Measurements from ENCODE around the gene IFNAR2. TPM values are rescaled to one million over a fixed set of nuclear protein-coding genes. Genes with fewer than 3 reads are reported as not detected.
"Not testable (repeated sequence)": the region's sequence is repeated elsewhere in the genome, so short reads cannot be mapped to it uniquely, and the experiment has no call there.

IFNAR2 gene
- total RNA-seq, 1 donor from 2014 or later, result 21.3 TPM

DNA sequence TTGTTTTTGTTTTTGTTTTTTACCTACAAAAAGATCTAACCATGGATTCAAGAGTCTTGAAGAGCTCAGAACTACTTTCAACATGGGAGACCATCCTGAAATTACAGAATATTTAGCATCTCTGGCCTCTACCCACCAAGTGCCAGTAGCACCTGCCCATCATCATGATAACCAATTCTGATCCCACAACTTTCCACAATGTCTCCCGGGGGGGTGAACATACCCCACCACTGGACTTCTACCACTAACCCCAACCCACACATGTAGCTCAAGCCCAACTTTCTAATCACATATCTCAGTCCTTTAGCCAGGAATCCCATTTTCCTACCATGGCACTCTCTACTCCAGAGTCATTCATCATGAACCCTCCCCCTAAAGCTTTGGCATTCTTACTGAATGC lies 15.7 kb upstream of the IFNAR2 start:
- no peak for DNase-seq (ENCODE audit: low spot score)
- TF ChIP-seq, protein P1, sequence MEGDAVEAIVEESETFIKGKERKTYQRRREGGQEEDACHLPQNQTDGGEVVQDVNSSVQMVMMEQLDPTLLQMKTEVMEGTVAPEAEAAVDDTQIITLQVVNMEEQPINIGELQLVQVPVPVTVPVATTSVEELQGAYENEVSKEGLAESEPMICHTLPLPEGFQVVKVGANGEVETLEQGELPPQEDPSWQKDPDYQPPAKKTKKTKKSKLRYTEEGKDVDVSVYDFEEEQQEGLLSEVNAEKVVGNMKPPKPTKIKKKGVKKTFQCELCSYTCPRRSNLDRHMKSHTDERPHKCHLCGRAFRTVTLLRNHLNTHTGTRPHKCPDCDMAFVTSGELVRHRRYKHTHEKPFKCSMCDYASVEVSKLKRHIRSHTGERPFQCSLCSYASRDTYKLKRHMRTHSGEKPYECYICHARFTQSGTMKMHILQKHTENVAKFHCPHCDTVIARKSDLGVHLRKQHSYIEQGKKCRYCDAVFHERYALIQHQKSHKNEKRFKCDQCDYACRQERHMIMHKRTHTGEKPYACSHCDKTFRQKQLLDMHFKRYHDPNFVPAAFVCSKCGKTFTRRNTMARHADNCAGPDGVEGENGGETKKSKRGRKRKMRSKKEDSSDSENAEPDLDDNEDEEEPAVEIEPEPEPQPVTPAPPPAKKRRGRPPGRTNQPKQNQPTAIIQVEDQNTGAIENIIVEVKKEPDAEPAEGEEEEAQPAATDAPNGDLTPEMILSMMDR (IDR thresholded peaks at IDR 0.05; ENCODE audit: unreplicated experiment), result no peak
- peaks cover 28% of the 10 kb centered on the region for H3K4me1 Mint-ChIP-seq (ENCODE audit: unreplicated experiment)
- no peak overlapping the region for H3K27ac Mint-ChIP-seq (ENCODE audit: unreplicated experiment)
- peaks cover 4% of the 10 kb centered on the region for H3K27me3 Mint-ChIP-seq (ENCODE audit: unreplicated experiment)
- H3K36me3 Mint-ChIP-seq (ENCODE audit: low read depth, unreplicated experiment), result peaks cover 5% of the 10 kb centered on the region
- no peaks in the 10 kb centered on the region for H3K9me3 Mint-ChIP-seq (ENCODE audit: unreplicated experiment)
- H3K4me3 Mint-ChIP-seq (ENCODE audit: unreplicated experiment), result no peak overlapping the region

DNA sequence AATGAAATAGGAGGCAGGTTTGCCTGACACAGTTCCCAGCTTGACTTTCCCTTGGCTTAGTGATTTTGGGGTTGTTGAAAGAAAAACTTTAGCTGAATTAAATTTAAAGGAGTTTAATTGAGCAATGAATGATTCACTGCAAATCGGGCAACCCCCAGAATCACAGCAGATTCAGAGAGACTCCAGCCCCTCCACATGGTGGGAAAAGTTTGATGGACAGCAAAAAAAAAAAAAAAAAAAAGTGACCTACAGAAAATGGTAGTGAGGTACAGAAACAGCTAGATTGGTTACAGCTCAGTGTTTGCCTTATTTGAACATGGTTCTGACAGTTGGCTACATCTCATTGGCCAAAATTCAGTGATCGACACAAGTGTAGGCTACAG lies 12.6 kb upstream of the IFNAR2 start:
- DNase-seq (ENCODE audit: low spot score), result no peak
- Mint-ChIP-seq H3K27me3 (ENCODE audit: unreplicated experiment) (peaks cover 4% of the 10 kb centered on the region), H3K36me3 (ENCODE audit: low read depth, unreplicated experiment) (peaks cover 5% of the 10 kb centered on the region), H3K27ac (ENCODE audit: unreplicated experiment) (no peak overlapping the region), H3K4me1 (ENCODE audit: unreplicated experiment) (peaks cover 26% of the 10 kb centered on the region), H3K4me3 (ENCODE audit: unreplicated experiment) (no peak overlapping the region), H3K9me3 (ENCODE audit: unreplicated experiment) (no peaks in the 10 kb centered on the region)
- TF ChIP-seq, protein P1 (IDR thresholded peaks at IDR 0.05; ENCODE audit: unreplicated experiment), result no peak

GRCh38 chr21:33219300-33219699 lies 10.4 kb upstream of the IFNAR2 start:
- DNase-seq (ENCODE audit: low spot score), result no peak
- Mint-ChIP-seq H3K4me1 (ENCODE audit: unreplicated experiment) (peaks cover 16% of the 10 kb centered on the region), H3K4me3 (ENCODE audit: unreplicated experiment) (no peak overlapping the region), H3K36me3 (ENCODE audit: low read depth, unreplicated experiment) (peaks cover 5% of the 10 kb centered on the region), H3K27me3 (ENCODE audit: unreplicated experiment) (peaks cover 4% of the 10 kb centered on the region), H3K9me3 (ENCODE audit: unreplicated experiment) (no peaks in the 10 kb centered on the region), H3K27ac (ENCODE audit: unreplicated experiment) (no peak overlapping the region)
- TF ChIP-seq, protein P1 (IDR thresholded peaks at IDR 0.05; ENCODE audit: unreplicated experiment), result no peak

- H3K27me3 Mint-ChIP-seq (ENCODE audit: unreplicated experiment), result peaks cover 3% of the 10 kb centered on the region
- no peak overlapping the region for H3K4me3 Mint-ChIP-seq (ENCODE audit: unreplicated experiment)
- H3K4me1 Mint-ChIP-seq (ENCODE audit: unreplicated experiment), result peaks cover 16% of the 10 kb centered on the region
- DNase-seq (ENCODE audit: low spot score), result no peak
- no peak overlapping the region for H3K27ac Mint-ChIP-seq (ENCODE audit: unreplicated experiment)
- H3K36me3 Mint-ChIP-seq (ENCODE audit: low read depth, unreplicated experiment), result peaks cover 5% of the 10 kb centered on the region
- H3K9me3 Mint-ChIP-seq (ENCODE audit: unreplicated experiment), result no peaks in the 10 kb centered on the region
- TF ChIP-seq, protein P1 (IDR thresholded peaks at IDR 0.05; ENCODE audit: unreplicated experiment), result no peak
These were observed 9.8 kb upstream of the IFNAR2 start for GRCh38 chr21:33219954-33220353.

DNA sequence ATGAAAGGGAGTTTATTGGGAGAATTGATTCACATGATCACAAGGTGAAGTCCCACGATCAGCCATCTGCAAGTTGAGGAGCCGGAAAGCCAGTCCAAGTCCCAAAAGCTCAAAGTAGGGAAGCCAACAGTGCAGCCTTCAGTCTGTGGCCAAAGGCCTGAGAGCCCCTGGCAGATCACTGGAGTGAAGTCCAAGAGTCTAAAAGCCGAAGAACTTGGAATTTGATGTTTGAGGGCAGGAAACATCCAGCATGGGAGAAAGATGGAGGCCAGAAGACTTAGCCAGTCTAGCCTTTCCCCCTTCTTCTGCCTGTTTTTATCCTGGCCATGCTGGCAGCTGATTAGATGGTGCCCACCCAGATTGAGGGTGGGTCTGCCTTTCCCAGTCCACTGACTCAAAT lies 4.4 kb upstream of the IFNAR2 start:
- not testable (repeated sequence) for H3K9me3 Mint-ChIP-seq (ENCODE audit: unreplicated experiment); H3K4me3 Mint-ChIP-seq (ENCODE audit: unreplicated experiment); H3K27ac Mint-ChIP-seq (ENCODE audit: unreplicated experiment); H3K36me3 Mint-ChIP-seq (ENCODE audit: low read depth, unreplicated experiment); DNase-seq (ENCODE audit: low spot score); H3K4me1 Mint-ChIP-seq (ENCODE audit: unreplicated experiment); H3K27me3 Mint-ChIP-seq (ENCODE audit: unreplicated experiment)

GRCh38 chr21:33228455-33228854 lies 1.3 kb upstream of the IFNAR2 start:
- peaks cover 27% of the 10 kb centered on the region for H3K4me1 Mint-ChIP-seq (ENCODE audit: unreplicated experiment)
- H3K9me3 Mint-ChIP-seq (ENCODE audit: unreplicated experiment), result no peaks in the 10 kb centered on the region
- no peak overlapping the region for H3K27ac Mint-ChIP-seq (ENCODE audit: unreplicated experiment)
- no peak overlapping the region for H3K4me3 Mint-ChIP-seq (ENCODE audit: unreplicated experiment)
- H3K27me3 Mint-ChIP-seq (ENCODE audit: unreplicated experiment), result no peaks in the 10 kb centered on the region
- peaks cover 4% of the 10 kb centered on the region for H3K36me3 Mint-ChIP-seq (ENCODE audit: low read depth, unreplicated experiment)
- DNase-seq (ENCODE audit: low spot score), result no peak
- TF ChIP-seq, protein P1 (IDR thresholded peaks at IDR 0.05; ENCODE audit: unreplicated experiment), result no peak
